K562 treated with DMSO at 1 percent for 24 hours (cell line): ENCODE results near the gene ARAP3. TPM values are rescaled to one million over a fixed set of nuclear protein-coding genes. Genes with fewer than 3 reads are reported as not detected.

Source experiments
- total RNA-seq: library from RNA; unstranded; fragments of 300-600 nt; gene quantifications from 2 replicates; pipeline ENCODE4 v1.2.3, GENCODE V29; 2022; ENCODE audit warnings: low read depth; ENCODE audit not compliant: insufficient read depth

ARAP3 gene
- 13.3 and 13.5 TPM in 2 replicates for total RNA-seq

GRCh38 chr5:141681695-141682641 lies at the start of gene ARAP3:
Gene ARAP3, minus strand, starts transcription at chr5:141682230. Its CDS starts 1,744 bp downstream, at chr5:141680486.

GRCh38 chr5:141650851-141651727 lies 30.9 kb downstream of the ARAP3 start, which contains the start of gene FCHSD1:
Gene FCHSD1, minus strand, starts transcription at chr5:141651418. Its CDS starts 50 bp downstream, at chr5:141651368.

GRCh38 chr5:141636413-141637122 lies 45.5 kb downstream of the ARAP3 start, which contains the start of the genes HDAC3 and RELL2:
Gene HDAC3, minus strand, starts transcription at chr5:141636849. Its CDS starts 59 bp downstream, at chr5:141636790.
Gene RELL2, plus strand, starts transcription at chr5:141636997. Its CDS starts 1,229 bp downstream, at chr5:141638226.

GRCh38 chr5:141618804-141619554 lies 63.1 kb downstream of the ARAP3 start, which contains the start of gene DIAPH1:
Gene DIAPH1, minus strand, starts transcription at chr5:141619000. Its CDS starts 86 bp downstream, at chr5:141618914.

Other genes starting within 250 kb of the ARAP3 start
- gene PCDHGC3, start 206.3 kb downstream of the ARAP3 start, total RNA-seq: not detected in 2 replicates
- gene PCDHGC4, start 197.2 kb downstream of the ARAP3 start, total RNA-seq: not detected in 2 replicates
- gene PCDHGC5, start 193.1 kb downstream of the ARAP3 start, total RNA-seq: not detected in 2 replicates
- 160 and 183 TPM in 2 replicates for gene DIAPH1, start 63.2 kb downstream of the ARAP3 start, total RNA-seq
- 111 and 114 TPM in 2 replicates for gene HDAC3, start 45.4 kb downstream of the ARAP3 start, total RNA-seq
- gene RELL2, start 45.2 kb downstream of the ARAP3 start, total RNA-seq: 9.6 and 9.8 TPM in 2 replicates
- gene FCHSD1, start 30.8 kb downstream of the ARAP3 start, total RNA-seq: 18.0 and 19.8 TPM in 2 replicates
- 1.7 and 1.9 TPM in 2 replicates for gene PCDH1, start 196.2 kb upstream of the ARAP3 start, total RNA-seq
- gene DELE1, start 241.6 kb upstream of the ARAP3 start, total RNA-seq: 55.0 and 62.9 TPM in 2 replicates